Measurements from ENCODE around the gene IQGAP2.

- no peak for TF ChIP-seq POLR2A (IDR thresholded peaks at IDR 0.05; ENCODE audit: low read length)
- TF ChIP-seq GATA1 (IDR thresholded peaks at IDR 0.05; ENCODE audit: low read depth, low read length) = no peak
Measured at GRCh38 chr5:76422742-76423141, 19.7 kb downstream of the IQGAP2 start.

All from erythroblast (primary cell).